Measurements from ENCODE around the gene SNRNP25. TPM values are rescaled to one million over a fixed set of nuclear protein-coding genes. Genes with fewer than 3 reads are reported as not detected.

SNRNP25 gene
- total RNA-seq, 1 donor from 2014 or later = 52.0 TPM

- no peak for TF ChIP-seq CTCF (IDR thresholded peaks at IDR 0.05; ENCODE audit: unreplicated experiment)
- no peaks in the 10 kb centered on the region for H3K9me3 Mint-ChIP-seq (ENCODE audit: low read depth)
- no peak for DNase-seq (ENCODE audit: low spot score, unreplicated experiment)
- H3K36me3 Mint-ChIP-seq (ENCODE audit: insufficient read depth) = no peaks in the 10 kb centered on the region
- H3K27me3 Mint-ChIP-seq = no peaks in the 10 kb centered on the region
- H3K4me3 Mint-ChIP-seq (ENCODE audit: low read depth) = no peak overlapping the region
- H3K27ac Mint-ChIP-seq = no peak overlapping the region
- no peaks in the 10 kb centered on the region for H3K4me1 Mint-ChIP-seq (ENCODE audit: low read depth)
These were observed 19.6 kb upstream of the SNRNP25 start for GRCh38 chr16:33877-34647.

- DNase-seq (ENCODE audit: low spot score, unreplicated experiment) = no peak
- Mint-ChIP-seq H3K36me3 (ENCODE audit: insufficient read depth) (no peaks in the 10 kb centered on the region), H3K4me1 (ENCODE audit: low read depth) (no peaks in the 10 kb centered on the region), H3K27ac (no peak overlapping the region), H3K9me3 (ENCODE audit: low read depth) (no peaks in the 10 kb centered on the region), H3K4me3 (ENCODE audit: low read depth) (no peak overlapping the region), H3K27me3 (no peaks in the 10 kb centered on the region)
- TF ChIP-seq CTCF (IDR thresholded peaks at IDR 0.05; ENCODE audit: unreplicated experiment) = no peak
These were observed 19.0 kb upstream of the SNRNP25 start for GRCh38 chr16:34648-34987.

- H3K9me3 Mint-ChIP-seq (ENCODE audit: low read depth) = no peaks in the 10 kb centered on the region
- H3K27ac Mint-ChIP-seq = no peak overlapping the region
- no peaks in the 10 kb centered on the region for H3K27me3 Mint-ChIP-seq
- no peaks in the 10 kb centered on the region for H3K36me3 Mint-ChIP-seq (ENCODE audit: insufficient read depth)
- no peak overlapping the region for H3K4me3 Mint-ChIP-seq (ENCODE audit: low read depth)
- no peak for TF ChIP-seq CTCF (IDR thresholded peaks at IDR 0.05; ENCODE audit: unreplicated experiment)
- no peaks in the 10 kb centered on the region for H3K4me1 Mint-ChIP-seq (ENCODE audit: low read depth)
- no peak for DNase-seq (ENCODE audit: low spot score, unreplicated experiment)
These were observed 18.5 kb upstream of the SNRNP25 start for GRCh38 chr16:35011-35677.

GRCh38 chr16:35678-36305 lies 17.8 kb upstream of the SNRNP25 start:
- Mint-ChIP-seq H3K27ac (no peak overlapping the region), H3K4me3 (ENCODE audit: low read depth) (no peak overlapping the region), H3K9me3 (ENCODE audit: low read depth) (no peaks in the 10 kb centered on the region), H3K4me1 (ENCODE audit: low read depth) (no peaks in the 10 kb centered on the region), H3K36me3 (ENCODE audit: insufficient read depth) (no peaks in the 10 kb centered on the region), H3K27me3 (no peaks in the 10 kb centered on the region)
- no peak for TF ChIP-seq CTCF (IDR thresholded peaks at IDR 0.05; ENCODE audit: unreplicated experiment)
- no peak for DNase-seq (ENCODE audit: low spot score, unreplicated experiment)

GRCh38 chr16:36336-36984 lies 17.2 kb upstream of the SNRNP25 start:
- Mint-ChIP-seq H3K9me3 (ENCODE audit: low read depth) (no peaks in the 10 kb centered on the region), H3K27ac (no peak overlapping the region)

More at GRCh38 chr16:36336-36984, 17.2 kb upstream of the SNRNP25 start:
- H3K4me3 Mint-ChIP-seq (ENCODE audit: low read depth) = no peak overlapping the region
- H3K27me3 Mint-ChIP-seq = no peaks in the 10 kb centered on the region
- no peaks in the 10 kb centered on the region for H3K4me1 Mint-ChIP-seq (ENCODE audit: low read depth)
- no peak for DNase-seq (ENCODE audit: low spot score, unreplicated experiment)
- peaks cover 6% of the 10 kb centered on the region for H3K36me3 Mint-ChIP-seq (ENCODE audit: insufficient read depth)
- TF ChIP-seq CTCF (IDR thresholded peaks at IDR 0.05; ENCODE audit: unreplicated experiment) = no peak

All from progenitor cell of endocrine pancreas (in vitro differentiated cells).